Chondrocyte (in vitro differentiated cells): ENCODE measurements around the gene GLCCI1. TPM values are rescaled to one million over a fixed set of nuclear protein-coding genes. Genes with fewer than 3 reads are reported as not detected.

Experiments used
- DNase-seq: peaks from one replicate; pipeline ENCODE4 v3.0.0; 2021; ENCODE audit warnings: mixed read lengths, low spot score
- H3K27ac Mint-ChIP-seq: one replicate; pipeline ENCODE4 v1.8.0; 2021; ENCODE audit warnings: mild to moderate bottlenecking, moderate library complexity, mixed read lengths; ENCODE audit not compliant: unreplicated experiment
- H3K27me3 Mint-ChIP-seq: 2 replicates; pipeline ENCODE4 v1.8.0; 2021; ENCODE audit warnings: low read depth, mixed read lengths
- H3K36me3 Mint-ChIP-seq: 2 replicates; pipeline ENCODE4 v1.8.0; 2021; ENCODE audit warnings: low read depth, mixed read lengths
- H3K4me1 Mint-ChIP-seq: 2 replicates; pipeline ENCODE4 v1.8.0; 2021; ENCODE audit warnings: low read depth, mild to moderate bottlenecking, mixed read lengths
- H3K4me3 Mint-ChIP-seq: one replicate; pipeline ENCODE4 v1.8.0; 2021; ENCODE audit warnings: mild to moderate bottlenecking, moderate library complexity, mixed read lengths; ENCODE audit not compliant: unreplicated experiment
- H3K9me3 Mint-ChIP-seq: 2 replicates; pipeline ENCODE4 v1.8.0; 2021; ENCODE audit warnings: low read depth, mixed read lengths
- CTCF ChIP-seq: fragments of 200-600 bp; sonication (generic); IDR thresholded peaks from 2 replicates; pipeline ENCODE4 v1.5.0; 2021; ENCODE audit warnings: antibody characterized with exemption, mild to moderate bottlenecking, moderate library complexity
- total RNA-seq: library from RNA; stranded (reverse); gene quantifications from 3 replicates; pipeline ENCODE4 v1.2.1, GENCODE V29; 2021

The GLCCI1 gene
- total RNA-seq, 1 donor from 2014 or later, result 10.2 TPM

- Mint-ChIP-seq H3K4me3 (no peak overlapping the region), H3K4me1 (no peaks in the 10 kb centered on the region)
These were observed 152.6 kb downstream of the GLCCI1 start for GRCh38 chr7:8121243-8121642.

GRCh38 chr7:8125680-8126444, 157.3 kb downstream of the GLCCI1 start:
- TF ChIP-seq CTCF, result no peak
- H3K36me3 Mint-ChIP-seq, result no peaks in the 10 kb centered on the region
- no peak overlapping the region for H3K4me3 Mint-ChIP-seq
- H3K9me3 Mint-ChIP-seq, result no peaks in the 10 kb centered on the region
- H3K27ac Mint-ChIP-seq, result no peak overlapping the region
- DNase-seq, result no peak
- H3K27me3 Mint-ChIP-seq, result peaks cover 3% of the 10 kb centered on the region
- H3K4me1 Mint-ChIP-seq, result no peaks in the 10 kb centered on the region

More at GRCh38 chr7:8121243-8121642, 152.6 kb downstream of the GLCCI1 start:
- DNase-seq, result no peak
- TF ChIP-seq CTCF, result no peak
- H3K9me3 Mint-ChIP-seq, result no peaks in the 10 kb centered on the region
- H3K36me3 Mint-ChIP-seq, result no peaks in the 10 kb centered on the region
- no peak overlapping the region for H3K27ac Mint-ChIP-seq
- peaks cover 3% of the 10 kb centered on the region for H3K27me3 Mint-ChIP-seq

- no peak overlapping the region for H3K4me3 Mint-ChIP-seq
- peaks cover 3% of the 10 kb centered on the region for H3K27me3 Mint-ChIP-seq
- H3K36me3 Mint-ChIP-seq, result no peaks in the 10 kb centered on the region
- no peak for DNase-seq
- no peak for TF ChIP-seq CTCF
- H3K27ac Mint-ChIP-seq, result no peak overlapping the region
- H3K4me1 Mint-ChIP-seq, result no peaks in the 10 kb centered on the region
- no peaks in the 10 kb centered on the region for H3K9me3 Mint-ChIP-seq
These were observed 158.1 kb downstream of the GLCCI1 start for GRCh38 chr7:8126601-8127167.

- no peak for DNase-seq
- Mint-ChIP-seq H3K9me3 (no peaks in the 10 kb centered on the region), H3K4me3 (no peak overlapping the region), H3K27ac (no peak overlapping the region), H3K27me3 (no peaks in the 10 kb centered on the region), H3K4me1 (no peaks in the 10 kb centered on the region), H3K36me3 (no peaks in the 10 kb centered on the region)
- TF ChIP-seq CTCF, result no peak
These were observed 160.1 kb downstream of the GLCCI1 start for GRCh38 chr7:8128449-8129317.

GRCh38 chr7:8129318-8129659, 160.7 kb downstream of the GLCCI1 start:
- Mint-ChIP-seq H3K27me3 (no peaks in the 10 kb centered on the region), H3K4me3 (no peak overlapping the region), H3K27ac (no peak overlapping the region), H3K9me3 (no peaks in the 10 kb centered on the region), H3K36me3 (no peaks in the 10 kb centered on the region), H3K4me1 (peaks cover 5% of the 10 kb centered on the region)
- DNase-seq, result no peak
- TF ChIP-seq CTCF, result no peak
